ENCODE measurements around the gene TTLL5.

TTLL5 gene

GRCh38 chr14:75793806-75794205 lies 132.8 kb downstream of the TTLL5 start:
- no peaks in the 10 kb centered on the region for H3K4me1 ChIP-seq (ENCODE audit: control insufficient read depth, insufficient read depth, low read length, poor library complexity, severe bottlenecking)
- H3K4me3 ChIP-seq (ENCODE audit: extremely low read depth, insufficient read depth, low read length, poor library complexity, severe bottlenecking) = no peak overlapping the region
- 83 to 90% methylated on average over 1 to 2 of the region's 2 CpGs for WGBS, 2 experiments (ENCODE audit: insufficient coverage in 2 of 2)
- no peak overlapping the region for H3K27ac ChIP-seq (ENCODE audit: low read depth, low read length, severe bottlenecking)
- H3K9me3 ChIP-seq (ENCODE audit: control insufficient read depth, low read length) = peaks cover 3% of the 10 kb centered on the region
- H3K36me3 ChIP-seq (ENCODE audit: control insufficient read depth, insufficient read depth, low read length) = peaks cover 12% of the 10 kb centered on the region

- 94 to 100% methylated on average over 1 to 2 of the region's 2 CpGs for WGBS, 2 experiments (ENCODE audit: insufficient coverage in 2 of 2)
- H3K9me3 ChIP-seq (ENCODE audit: control insufficient read depth, low read length) = peaks cover 8% of the 10 kb centered on the region
- H3K27ac ChIP-seq (ENCODE audit: low read depth, low read length, severe bottlenecking) = no peak overlapping the region
- H3K36me3 ChIP-seq (ENCODE audit: control insufficient read depth, insufficient read depth, low read length) = peaks cover 14% of the 10 kb centered on the region
- H3K4me1 ChIP-seq (ENCODE audit: control insufficient read depth, insufficient read depth, low read length, poor library complexity, severe bottlenecking) = no peaks in the 10 kb centered on the region
- H3K4me3 ChIP-seq (ENCODE audit: extremely low read depth, insufficient read depth, low read length, poor library complexity, severe bottlenecking) = no peak overlapping the region
These were observed 133.6 kb downstream of the TTLL5 start for GRCh38 chr14:75794615-75795038.

- no peak overlapping the region for H3K27ac ChIP-seq (ENCODE audit: low read depth, low read length, severe bottlenecking)
- peaks cover 26% of the 10 kb centered on the region for H3K36me3 ChIP-seq (ENCODE audit: control insufficient read depth, insufficient read depth, low read length)
- H3K4me3 ChIP-seq (ENCODE audit: extremely low read depth, insufficient read depth, low read length, poor library complexity, severe bottlenecking) = no peak overlapping the region
- H3K9me3 ChIP-seq (ENCODE audit: control insufficient read depth, low read length) = peaks cover 12% of the 10 kb centered on the region
- WGBS, 2 experiments (ENCODE audit: insufficient coverage in 2 of 2) = 90 to 95% methylated on average over 3 to 5 of the region's 5 CpGs
- peaks cover 9% of the 10 kb centered on the region for H3K4me1 ChIP-seq (ENCODE audit: control insufficient read depth, insufficient read depth, low read length, poor library complexity, severe bottlenecking)
These were observed 139.7 kb downstream of the TTLL5 start for GRCh38 chr14:75800792-75801191.

- Histone ChIP-seq H3K4me3 (ENCODE audit: extremely low read depth, insufficient read depth, low read length, poor library complexity, severe bottlenecking) (no peak overlapping the region), H3K27ac (ENCODE audit: low read depth, low read length, severe bottlenecking) (no peak overlapping the region), H3K36me3 (ENCODE audit: control insufficient read depth, insufficient read depth, low read length) (peaks cover 39% of the 10 kb centered on the region), H3K4me1 (ENCODE audit: control insufficient read depth, insufficient read depth, low read length, poor library complexity, severe bottlenecking) (peaks cover 9% of the 10 kb centered on the region), H3K9me3 (ENCODE audit: control insufficient read depth, low read length) (peaks cover 9% of the 10 kb centered on the region)
- 80 to 100% methylated on average over 1 of the region's 1 CpG for WGBS, 2 experiments (ENCODE audit: insufficient coverage in 2 of 2)
These were observed 141.4 kb downstream of the TTLL5 start for GRCh38 chr14:75802486-75802885.

GRCh38 chr14:75803765-75804164 lies 142.7 kb downstream of the TTLL5 start:
- Histone ChIP-seq H3K9me3 (ENCODE audit: control insufficient read depth, low read length) (peaks cover 9% of the 10 kb centered on the region), H3K36me3 (ENCODE audit: control insufficient read depth, insufficient read depth, low read length) (peaks cover 39% of the 10 kb centered on the region), H3K27ac (ENCODE audit: low read depth, low read length, severe bottlenecking) (peak overlapping the region; percentile 43), H3K4me1 (ENCODE audit: control insufficient read depth, insufficient read depth, low read length, poor library complexity, severe bottlenecking) (peaks cover 9% of the 10 kb centered on the region), H3K4me3 (ENCODE audit: extremely low read depth, insufficient read depth, low read length, poor library complexity, severe bottlenecking) (no peak overlapping the region)
- 40 to 53% methylated on average over 2 of the region's 5 CpGs for WGBS, 2 experiments (ENCODE audit: insufficient coverage in 2 of 2)

- Histone ChIP-seq H3K4me1 (ENCODE audit: control insufficient read depth, insufficient read depth, low read length, poor library complexity, severe bottlenecking) (peaks cover 9% of the 10 kb centered on the region), H3K9me3 (ENCODE audit: control insufficient read depth, low read length) (peaks cover 3% of the 10 kb centered on the region), H3K27ac (ENCODE audit: low read depth, low read length, severe bottlenecking) (no peak overlapping the region), H3K36me3 (ENCODE audit: control insufficient read depth, insufficient read depth, low read length) (peaks cover 36% of the 10 kb centered on the region), H3K4me3 (ENCODE audit: extremely low read depth, insufficient read depth, low read length, poor library complexity, severe bottlenecking) (no peak overlapping the region)
- 100% methylated on average over 1 of the region's 2 CpGs for WGBS, 2 experiments (ENCODE audit: insufficient coverage in 2 of 2)
These were observed 143.7 kb downstream of the TTLL5 start for GRCh38 chr14:75804570-75805275.

GRCh38 chr14:75805646-75806045 lies 144.6 kb downstream of the TTLL5 start:
- no peak overlapping the region for H3K27ac ChIP-seq (ENCODE audit: low read depth, low read length, severe bottlenecking)
- peaks cover 35% of the 10 kb centered on the region for H3K36me3 ChIP-seq (ENCODE audit: control insufficient read depth, insufficient read depth, low read length)
- peaks cover 9% of the 10 kb centered on the region for H3K4me1 ChIP-seq (ENCODE audit: control insufficient read depth, insufficient read depth, low read length, poor library complexity, severe bottlenecking)
- no peak overlapping the region for H3K4me3 ChIP-seq (ENCODE audit: extremely low read depth, insufficient read depth, low read length, poor library complexity, severe bottlenecking)
- H3K9me3 ChIP-seq (ENCODE audit: control insufficient read depth, low read length) = no peaks in the 10 kb centered on the region

- Histone ChIP-seq H3K9me3 (ENCODE audit: control insufficient read depth, low read length) (no peaks in the 10 kb centered on the region), H3K27ac (ENCODE audit: low read depth, low read length, severe bottlenecking) (no peak overlapping the region)
These were observed 145.3 kb downstream of the TTLL5 start for GRCh38 chr14:75806352-75806832.

GRCh38 chr14:75807667-75808360 lies 146.8 kb downstream of the TTLL5 start:
- Histone ChIP-seq H3K9me3 (ENCODE audit: control insufficient read depth, low read length) (no peaks in the 10 kb centered on the region), H3K4me1 (ENCODE audit: control insufficient read depth, insufficient read depth, low read length, poor library complexity, severe bottlenecking) (peaks cover 9% of the 10 kb centered on the region), H3K27ac (ENCODE audit: low read depth, low read length, severe bottlenecking) (no peak overlapping the region), H3K36me3 (ENCODE audit: control insufficient read depth, insufficient read depth, low read length) (peaks cover 31% of the 10 kb centered on the region), H3K4me3 (ENCODE audit: extremely low read depth, insufficient read depth, low read length, poor library complexity, severe bottlenecking) (no peak overlapping the region)
- 92 to 97% methylated on average over 3 to 4 of the region's 6 CpGs for WGBS, 2 experiments (ENCODE audit: insufficient coverage in 2 of 2)

More at GRCh38 chr14:75806352-75806832, 145.3 kb downstream of the TTLL5 start:
- Histone ChIP-seq H3K4me1 (ENCODE audit: control insufficient read depth, insufficient read depth, low read length, poor library complexity, severe bottlenecking) (peaks cover 9% of the 10 kb centered on the region), H3K36me3 (ENCODE audit: control insufficient read depth, insufficient read depth, low read length) (peaks cover 31% of the 10 kb centered on the region), H3K4me3 (ENCODE audit: extremely low read depth, insufficient read depth, low read length, poor library complexity, severe bottlenecking) (no peak overlapping the region)
- WGBS, 2 experiments (ENCODE audit: insufficient coverage in 2 of 2) = 100% methylated on average over 1 of the region's 2 CpGs

- peaks cover 19% of the 10 kb centered on the region for H3K36me3 ChIP-seq (ENCODE audit: control insufficient read depth, insufficient read depth, low read length)
- H3K4me3 ChIP-seq (ENCODE audit: extremely low read depth, insufficient read depth, low read length, poor library complexity, severe bottlenecking) = no peak overlapping the region
- H3K9me3 ChIP-seq (ENCODE audit: control insufficient read depth, low read length) = no peaks in the 10 kb centered on the region
- no peaks in the 10 kb centered on the region for H3K4me1 ChIP-seq (ENCODE audit: control insufficient read depth, insufficient read depth, low read length, poor library complexity, severe bottlenecking)
- no peak overlapping the region for H3K27ac ChIP-seq (ENCODE audit: low read depth, low read length, severe bottlenecking)
- 83 to 88% methylated on average over 6 of the region's 7 CpGs for WGBS, 2 experiments (ENCODE audit: insufficient coverage in 2 of 2)
These were observed 150.2 kb downstream of the TTLL5 start for GRCh38 chr14:75811136-75811829.

All from mesodermal cell (in vitro differentiated cells).